Panc1 (cell line): ENCODE results near the gene BOK. TPM values are rescaled to one million over a fixed set of nuclear protein-coding genes. Genes with fewer than 3 reads are reported as not detected.

ENCODE experiments used
- ATAC-seq: fragments of 200-7000 bp; cut with Tn5 transposase; 2 replicates; pipeline ENCODE4 v1.9.1; 2020; ENCODE audit warnings: mild to moderate bottlenecking, moderate library complexity
- BruUV-seq: library from RNA; stranded (reverse); fragments of 400-500 nt; replicated peaks from 2 replicates; lab custom pipeline; 2021; lab: Mats Ljungman, UMichigan
- CTCF ChIA-PET: fragments of 300-600 bp; sonication (Branson Sonifier 250); formaldehyde crosslinking; loops from one replicate; lab custom pipeline; 2022; ENCODE audit warnings: antibody characterized with exemption; lab: Charles Lee
- POLR2A ChIA-PET: fragments of 300-600 bp; sonication (Branson Sonifier 250); formaldehyde crosslinking; loops from one replicate; lab custom pipeline; 2022; ENCODE audit warnings: antibody characterized with exemption; lab: Charles Lee
- DNase-seq: peaks from one replicate; pipeline ENCODE4 v3.0.0-alpha.2; 2010; ENCODE audit warnings: low read depth, low spot score
- H3K27ac ChIP-seq: 2 replicates; pipeline ENCODE4 v1.5.1; 2011; ENCODE audit warnings: mild to moderate bottlenecking, low read length, inconsistent platforms
- H3K27me3 ChIP-seq: fragments of 200-500 bp; sonication (Bioruptor generic); 2 replicates; pipeline ENCODE4 v1.6.0; 2014; ENCODE audit warnings: low read length, inconsistent platforms; ENCODE audit not compliant: control insufficient read depth, insufficient read depth
- H3K36me3 ChIP-seq: fragments of 200-500 bp; sonication (Bioruptor generic); 2 replicates; pipeline ENCODE4 v1.5.1; 2014; ENCODE audit warnings: inconsistent platforms, mild to moderate bottlenecking, low read length, moderate library complexity; ENCODE audit not compliant: control insufficient read depth, insufficient read depth
- H3K4me1 ChIP-seq: 2 replicates; pipeline ENCODE4 v1.5.1; 2011; ENCODE audit warnings: inconsistent platforms, mild to moderate bottlenecking, low read length, moderate library complexity; ENCODE audit not compliant: control insufficient read depth, insufficient read depth
- H3K4me3 ChIP-seq, 2 experiments: 2 replicates each; pipeline ENCODE4 v1.5.1; 2011 to 2012; ENCODE audit warnings: low read depth in 2 of 2, low read length in 2 of 2, mild to moderate bottlenecking in 2 of 2, inconsistent platforms in 1 of 2, moderate library complexity in 1 of 2
- H3K9me3 ChIP-seq: fragments of 200-500 bp; sonication (Bioruptor generic); 2 replicates; pipeline ENCODE4 v1.5.1; 2014; ENCODE audit warnings: low read depth, mild to moderate bottlenecking, inconsistent platforms, low read length, moderate library complexity; ENCODE audit not compliant: control insufficient read depth, insufficient read depth
- POLR2AphosphoS5 ChIP-seq: IDR thresholded peaks from 2 replicates; pipeline ENCODE4 v1.6.1; 2012; ENCODE audit warnings: mild to moderate bottlenecking, low read depth, low read length, moderate library complexity
- SIN3A ChIP-seq: IDR thresholded peaks from 2 replicates; pipeline ENCODE4 v1.6.1; 2012; ENCODE audit warnings: low read depth, mild to moderate bottlenecking, low read length, moderate library complexity, borderline replicate concordance; ENCODE audit not compliant: insufficient read depth
- TCF7L2 ChIP-seq: IDR thresholded peaks from 2 replicates; pipeline ENCODE4 v1.6.1; 2011; ENCODE audit warnings: mild to moderate bottlenecking, low read depth, low read length, inconsistent platforms
- in situ Hi-C: cut with HindIII; loops from 2 replicates; pipeline ENCODE4 v1.10.0; 2016; ENCODE audit warnings: low sequenced_read_pairs, low pct_unique_long_range_greater_than_20kb
- intact Hi-C: fragments of 100-400 bp; cut with micrococcal nuclease; formaldehyde crosslinking; loops from one replicate; pipeline ENCODE4 v1.10.0; 2022; ENCODE audit not compliant: unreplicated experiment
- total RNA-seq: library from RNA; stranded (reverse); gene quantifications from one replicate; pipeline ENCODE4 v1.2.1, GENCODE V29; 2021; ENCODE audit not compliant: unreplicated experiment
- TF ChIP-seq, protein P1 (sequence below), 2 experiments: IDR thresholded peaks; 2 replicates each; pipeline ENCODE4 v1.6.1; 2011 to 2012; ENCODE audit warnings: low read depth in 2 of 2, control low read depth in 1 of 2, low read length in 1 of 2, mild to moderate bottlenecking in 1 of 2, moderate library complexity in 1 of 2; ENCODE audit not compliant: insufficient read depth in 1 of 2
- TF ChIP-seq, protein P2 (sequence below): fragments of 450-650 bp; IDR thresholded peaks from 2 replicates; pipeline ENCODE4 v1.5.1; 2017; ENCODE audit warnings: mild to moderate bottlenecking

Gene BOK
- total RNA-seq, 1 experiment from 2014 or later: 39.1 TPM

DNA sequence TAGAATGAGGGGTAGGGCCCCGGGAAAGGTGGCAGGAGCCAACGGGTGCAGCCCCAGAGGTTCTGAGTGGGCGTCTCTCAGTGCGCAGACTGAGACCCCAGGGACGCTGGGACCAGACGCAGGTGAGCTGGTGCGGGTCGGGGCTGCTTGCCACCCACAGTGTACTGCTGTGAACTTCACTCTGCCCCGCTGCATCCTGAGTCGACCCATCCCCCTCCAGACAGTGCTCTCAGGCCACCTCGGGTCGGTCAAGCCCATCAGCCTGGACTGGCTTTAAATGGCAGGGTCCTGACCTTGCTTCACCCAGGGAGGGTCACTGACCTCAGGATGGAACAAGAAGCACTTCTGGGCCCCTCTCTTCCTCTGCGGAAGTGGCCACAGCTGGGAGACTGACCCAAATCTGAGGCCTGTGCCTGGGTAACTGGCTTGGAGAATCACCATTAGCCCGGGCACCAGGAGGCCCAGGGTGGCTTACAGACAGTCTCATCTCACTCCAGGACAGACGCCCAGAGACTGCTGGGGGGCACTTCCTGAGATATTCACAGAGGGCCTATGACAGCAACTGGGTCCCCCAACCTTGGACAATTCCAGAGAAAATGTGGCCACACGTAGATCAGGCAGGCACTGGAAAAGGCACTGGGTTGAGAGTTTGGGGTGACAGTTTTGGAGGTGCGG is 23.7 kb upstream of the BOK start:
- in situ Hi-C loops: no loop called here

DNA sequence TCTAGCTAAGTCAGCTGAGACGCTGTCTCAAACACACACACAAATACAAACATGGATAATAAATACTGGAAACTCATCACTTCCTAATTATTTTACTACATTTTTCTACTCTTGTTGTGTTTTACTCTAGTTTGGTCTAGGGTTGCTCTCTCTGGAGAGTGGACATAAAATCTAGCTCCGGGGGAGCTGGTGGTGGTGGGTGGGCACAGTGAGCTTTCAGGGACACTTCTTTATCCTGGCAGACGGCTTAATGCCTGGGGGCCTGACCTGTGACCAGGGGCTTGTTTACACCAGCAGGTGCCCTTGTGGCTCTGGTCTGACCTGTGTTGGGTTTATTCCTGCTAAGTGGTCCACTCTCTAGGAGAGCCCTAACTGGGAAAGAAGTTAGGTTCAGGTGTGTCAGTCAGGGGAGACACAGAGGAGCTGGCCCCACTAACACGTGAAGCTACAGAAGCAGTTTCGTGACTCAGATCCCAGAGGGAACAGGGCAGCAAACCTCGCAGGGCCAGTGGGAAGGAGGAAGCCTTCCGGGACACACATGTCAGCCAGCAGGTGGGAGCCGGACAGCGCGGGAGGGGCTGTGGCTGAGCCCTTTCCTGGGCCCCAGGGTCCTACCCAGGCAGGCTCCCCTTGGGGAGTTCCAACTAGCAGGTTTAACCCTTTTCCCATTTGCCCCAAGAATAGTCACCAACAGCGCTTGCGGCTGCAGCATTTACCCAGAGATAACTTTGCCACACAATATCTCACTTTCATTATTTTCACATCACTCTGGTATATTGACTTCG is 22.5 kb upstream of the BOK start:
- CTCF ChIA-PET: no interaction called here
- no peaks in the 10 kb centered on the region for H3K9me3 ChIP-seq
- ATAC-seq (no peak), DNase-seq (no peak)
- no peaks in the 10 kb centered on the region for H3K36me3 ChIP-seq
- TF ChIP-seq, protein P1, sequence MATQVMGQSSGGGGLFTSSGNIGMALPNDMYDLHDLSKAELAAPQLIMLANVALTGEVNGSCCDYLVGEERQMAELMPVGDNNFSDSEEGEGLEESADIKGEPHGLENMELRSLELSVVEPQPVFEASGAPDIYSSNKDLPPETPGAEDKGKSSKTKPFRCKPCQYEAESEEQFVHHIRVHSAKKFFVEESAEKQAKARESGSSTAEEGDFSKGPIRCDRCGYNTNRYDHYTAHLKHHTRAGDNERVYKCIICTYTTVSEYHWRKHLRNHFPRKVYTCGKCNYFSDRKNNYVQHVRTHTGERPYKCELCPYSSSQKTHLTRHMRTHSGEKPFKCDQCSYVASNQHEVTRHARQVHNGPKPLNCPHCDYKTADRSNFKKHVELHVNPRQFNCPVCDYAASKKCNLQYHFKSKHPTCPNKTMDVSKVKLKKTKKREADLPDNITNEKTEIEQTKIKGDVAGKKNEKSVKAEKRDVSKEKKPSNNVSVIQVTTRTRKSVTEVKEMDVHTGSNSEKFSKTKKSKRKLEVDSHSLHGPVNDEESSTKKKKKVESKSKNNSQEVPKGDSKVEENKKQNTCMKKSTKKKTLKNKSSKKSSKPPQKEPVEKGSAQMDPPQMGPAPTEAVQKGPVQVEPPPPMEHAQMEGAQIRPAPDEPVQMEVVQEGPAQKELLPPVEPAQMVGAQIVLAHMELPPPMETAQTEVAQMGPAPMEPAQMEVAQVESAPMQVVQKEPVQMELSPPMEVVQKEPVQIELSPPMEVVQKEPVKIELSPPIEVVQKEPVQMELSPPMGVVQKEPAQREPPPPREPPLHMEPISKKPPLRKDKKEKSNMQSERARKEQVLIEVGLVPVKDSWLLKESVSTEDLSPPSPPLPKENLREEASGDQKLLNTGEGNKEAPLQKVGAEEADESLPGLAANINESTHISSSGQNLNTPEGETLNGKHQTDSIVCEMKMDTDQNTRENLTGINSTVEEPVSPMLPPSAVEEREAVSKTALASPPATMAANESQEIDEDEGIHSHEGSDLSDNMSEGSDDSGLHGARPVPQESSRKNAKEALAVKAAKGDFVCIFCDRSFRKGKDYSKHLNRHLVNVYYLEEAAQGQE (IDR thresholded peaks at IDR 0.05; ENCODE audit: insufficient read depth in 1 of 2, low read depth in 2 of 2, low read length in 1 of 2): no peak
- TF ChIP-seq POLR2AphosphoS5: no peak
- no peak for TF ChIP-seq SIN3A
- no peak for TF ChIP-seq TCF7L2
- TF ChIP-seq, protein P2, sequence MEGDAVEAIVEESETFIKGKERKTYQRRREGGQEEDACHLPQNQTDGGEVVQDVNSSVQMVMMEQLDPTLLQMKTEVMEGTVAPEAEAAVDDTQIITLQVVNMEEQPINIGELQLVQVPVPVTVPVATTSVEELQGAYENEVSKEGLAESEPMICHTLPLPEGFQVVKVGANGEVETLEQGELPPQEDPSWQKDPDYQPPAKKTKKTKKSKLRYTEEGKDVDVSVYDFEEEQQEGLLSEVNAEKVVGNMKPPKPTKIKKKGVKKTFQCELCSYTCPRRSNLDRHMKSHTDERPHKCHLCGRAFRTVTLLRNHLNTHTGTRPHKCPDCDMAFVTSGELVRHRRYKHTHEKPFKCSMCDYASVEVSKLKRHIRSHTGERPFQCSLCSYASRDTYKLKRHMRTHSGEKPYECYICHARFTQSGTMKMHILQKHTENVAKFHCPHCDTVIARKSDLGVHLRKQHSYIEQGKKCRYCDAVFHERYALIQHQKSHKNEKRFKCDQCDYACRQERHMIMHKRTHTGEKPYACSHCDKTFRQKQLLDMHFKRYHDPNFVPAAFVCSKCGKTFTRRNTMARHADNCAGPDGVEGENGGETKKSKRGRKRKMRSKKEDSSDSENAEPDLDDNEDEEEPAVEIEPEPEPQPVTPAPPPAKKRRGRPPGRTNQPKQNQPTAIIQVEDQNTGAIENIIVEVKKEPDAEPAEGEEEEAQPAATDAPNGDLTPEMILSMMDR: no peak
- no peak overlapping the region for H3K4me3 ChIP-seq
- no peaks in the 10 kb centered on the region for H3K27me3 ChIP-seq
- POLR2A ChIA-PET: no interaction called here
- in situ Hi-C loops: no loop called here
- BruUV-seq: no TSS peak
- H3K27ac ChIP-seq: no peak overlapping the region
- intact Hi-C loops: no loop called here
- H3K4me1 ChIP-seq: peaks cover 4% of the 10 kb centered on the region; the same call in 1 of the 2 replicates

More for the DNA sequence above, 23.7 kb upstream of the BOK start:
- ATAC-seq (no peak), DNase-seq (no peak)
- Histone ChIP-seq H3K4me1 (no peaks in the 10 kb centered on the region), H3K27me3 (no peaks in the 10 kb centered on the region), H3K4me3 (no peak overlapping the region), H3K27ac (no peak overlapping the region), H3K36me3 (no peaks in the 10 kb centered on the region), H3K9me3 (no peaks in the 10 kb centered on the region)
- intact Hi-C loops: no loop called here
- POLR2A ChIA-PET: no interaction called here
- BruUV-seq: no TSS peak
- TF ChIP-seq, protein P2: no peak
- CTCF ChIA-PET: no interaction called here
